ENCODE data around the gene LMX1B.

LMX1B gene

DNA sequence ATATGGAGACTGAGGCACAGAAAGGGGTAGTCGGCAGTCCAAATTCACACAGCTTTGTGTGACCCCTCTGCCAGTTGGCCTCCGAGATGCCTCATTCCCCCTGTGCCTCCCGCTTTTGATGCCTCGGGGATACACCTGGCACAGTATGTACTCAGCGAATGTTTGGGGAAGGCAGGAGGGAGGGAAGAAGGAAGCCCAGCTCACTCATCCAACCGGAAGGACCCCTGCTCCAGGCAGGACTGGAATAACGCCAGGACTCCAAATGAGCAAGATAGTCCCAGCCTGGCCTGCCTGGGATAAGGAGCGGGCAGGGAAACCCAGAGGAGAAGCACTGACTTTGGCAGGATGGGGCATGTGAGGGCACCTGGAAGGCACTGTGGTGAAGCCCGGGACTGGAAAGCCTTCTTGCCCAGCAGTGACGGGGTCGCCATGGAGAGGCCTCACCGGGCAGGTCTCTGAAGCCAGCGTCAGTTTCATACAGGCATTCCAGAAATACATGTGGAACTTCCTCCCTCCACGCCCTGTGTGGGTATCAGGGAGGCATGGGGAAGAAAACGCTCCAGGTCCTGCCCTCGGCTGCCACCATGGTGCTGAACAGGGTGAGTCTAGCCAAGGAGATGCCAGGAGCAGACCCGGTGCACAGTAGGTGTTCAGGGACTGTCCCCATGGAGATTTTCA, 20.3 kb downstream of the LMX1B start:
- Histone ChIP-seq H2BK12ac (ENCODE audit: low read length) (no peak overlapping the region), H3K27ac (ENCODE audit: low read depth, low read length) (no peak overlapping the region), H4K91ac (ENCODE audit: low read depth, low read length) (no peak overlapping the region), H3K4ac (ENCODE audit: low read depth, low read length) (no peak overlapping the region), H2AFZ (ENCODE audit: insufficient read depth, low read length, poor library complexity) (no peak overlapping the region), H3K27me3 (ENCODE audit: insufficient read depth, low read length) (peaks cover 32% of the 10 kb centered on the region), H3K18ac (ENCODE audit: low read length) (no peak overlapping the region), H3K36me3 (ENCODE audit: control insufficient read depth in 1 of 2, insufficient read depth in 2 of 2, low read length in 2 of 2) (no peaks in the 10 kb centered on the region), H3K4me1 (ENCODE audit: control insufficient read depth in 1 of 2, insufficient read depth in 2 of 2, low read length in 2 of 2) (no peaks in the 10 kb centered on the region), H4K12ac (ENCODE audit: low read depth, low read length) (no peak overlapping the region), H3K14ac (ENCODE audit: low read length) (no peak overlapping the region), H2BK120ac (ENCODE audit: insufficient read depth, low read length, poor library complexity) (no peak overlapping the region), H3K79me1 (ENCODE audit: low read length) (no peaks in the 10 kb centered on the region), H2BK5ac (ENCODE audit: low read depth, low read length, poor library complexity) (no peak overlapping the region), H4K8ac (ENCODE audit: low read depth, low read length) (no peak overlapping the region), H3K23ac (ENCODE audit: low read length) (no peak overlapping the region), H3K79me2 (ENCODE audit: control insufficient read depth, insufficient read depth, low read length, poor library complexity) (no peaks in the 10 kb centered on the region), H3K9ac (ENCODE audit: low read length) (no peak overlapping the region), H3K9me3 (ENCODE audit: insufficient read depth, low read depth, low read length) (peaks cover 5% of the 10 kb centered on the region), H3K4me3 (ENCODE audit: low read depth, low read length) (no peak overlapping the region), H3K4me2 (ENCODE audit: low read length) (no peak overlapping the region), H2AK5ac (ENCODE audit: low read length) (no peak overlapping the region)
- DNase-seq: peak; percentile 7 to 46
- WGBS (ENCODE audit: extremely low coverage, insufficient coverage, insufficient read length): no CpG with 5 or more reads among the region's 17 CpGs

DNA sequence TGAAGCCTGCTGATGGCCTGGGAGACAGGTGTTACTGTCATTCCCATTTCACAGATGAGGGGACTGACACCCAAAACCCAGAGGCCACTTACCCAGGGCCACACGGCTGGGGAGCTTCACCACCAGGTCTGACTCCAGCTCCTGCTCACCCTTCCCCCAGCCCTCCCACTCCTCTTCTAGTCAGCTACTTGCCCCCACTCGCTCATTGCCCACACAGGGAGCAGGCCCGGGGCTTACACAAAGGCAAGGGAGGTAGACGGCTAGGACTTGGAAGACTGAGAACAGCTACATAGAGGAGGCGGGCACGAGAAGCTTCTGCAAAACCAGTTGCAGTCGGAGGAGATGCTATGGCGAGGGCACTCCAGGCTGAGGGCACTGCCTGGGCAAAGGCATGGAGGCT, 21.3 kb downstream of the LMX1B start:
- H3K27me3 ChIP-seq (ENCODE audit: insufficient read depth, low read length): peaks cover 29% of the 10 kb centered on the region
- H3K27ac ChIP-seq (ENCODE audit: low read depth, low read length): no peak overlapping the region
- no peak overlapping the region for H3K14ac ChIP-seq (ENCODE audit: low read length)
- H3K4me2 ChIP-seq (ENCODE audit: low read length): no peak overlapping the region
- no peak overlapping the region for H2AFZ ChIP-seq (ENCODE audit: insufficient read depth, low read length, poor library complexity)
- H3K4me3 ChIP-seq (ENCODE audit: low read depth, low read length): no peak overlapping the region
- H2AK5ac ChIP-seq (ENCODE audit: low read length): no peak overlapping the region
- no peak overlapping the region for H4K12ac ChIP-seq (ENCODE audit: low read depth, low read length)
- H4K8ac ChIP-seq (ENCODE audit: low read depth, low read length): no peak overlapping the region
- H3K79me2 ChIP-seq (ENCODE audit: control insufficient read depth, insufficient read depth, low read length, poor library complexity): no peaks in the 10 kb centered on the region
- WGBS (ENCODE audit: extremely low coverage, insufficient coverage, insufficient read length): no CpG with 5 or more reads among the region's 8 CpGs
- no peaks in the 10 kb centered on the region for H3K36me3 ChIP-seq (ENCODE audit: control insufficient read depth in 1 of 2, insufficient read depth in 2 of 2, low read length in 2 of 2)
- no peak overlapping the region for H2BK5ac ChIP-seq (ENCODE audit: low read depth, low read length, poor library complexity)
- no peak overlapping the region for H3K23ac ChIP-seq (ENCODE audit: low read length)
- H3K9me3 ChIP-seq (ENCODE audit: insufficient read depth, low read depth, low read length): peaks cover 5% of the 10 kb centered on the region
- H3K4me1 ChIP-seq (ENCODE audit: control insufficient read depth in 1 of 2, insufficient read depth in 2 of 2, low read length in 2 of 2): no peaks in the 10 kb centered on the region
- H2BK120ac ChIP-seq (ENCODE audit: insufficient read depth, low read length, poor library complexity): no peak overlapping the region
- H2BK12ac ChIP-seq (ENCODE audit: low read length): no peak overlapping the region
- H3K4ac ChIP-seq (ENCODE audit: low read depth, low read length): no peak overlapping the region
- H4K91ac ChIP-seq (ENCODE audit: low read depth, low read length): no peak overlapping the region
- no peak overlapping the region for H3K18ac ChIP-seq (ENCODE audit: low read length)
- DNase-seq: no peak
- H3K79me1 ChIP-seq (ENCODE audit: low read length): no peaks in the 10 kb centered on the region
- H3K9ac ChIP-seq (ENCODE audit: low read length): no peak overlapping the region

DNA sequence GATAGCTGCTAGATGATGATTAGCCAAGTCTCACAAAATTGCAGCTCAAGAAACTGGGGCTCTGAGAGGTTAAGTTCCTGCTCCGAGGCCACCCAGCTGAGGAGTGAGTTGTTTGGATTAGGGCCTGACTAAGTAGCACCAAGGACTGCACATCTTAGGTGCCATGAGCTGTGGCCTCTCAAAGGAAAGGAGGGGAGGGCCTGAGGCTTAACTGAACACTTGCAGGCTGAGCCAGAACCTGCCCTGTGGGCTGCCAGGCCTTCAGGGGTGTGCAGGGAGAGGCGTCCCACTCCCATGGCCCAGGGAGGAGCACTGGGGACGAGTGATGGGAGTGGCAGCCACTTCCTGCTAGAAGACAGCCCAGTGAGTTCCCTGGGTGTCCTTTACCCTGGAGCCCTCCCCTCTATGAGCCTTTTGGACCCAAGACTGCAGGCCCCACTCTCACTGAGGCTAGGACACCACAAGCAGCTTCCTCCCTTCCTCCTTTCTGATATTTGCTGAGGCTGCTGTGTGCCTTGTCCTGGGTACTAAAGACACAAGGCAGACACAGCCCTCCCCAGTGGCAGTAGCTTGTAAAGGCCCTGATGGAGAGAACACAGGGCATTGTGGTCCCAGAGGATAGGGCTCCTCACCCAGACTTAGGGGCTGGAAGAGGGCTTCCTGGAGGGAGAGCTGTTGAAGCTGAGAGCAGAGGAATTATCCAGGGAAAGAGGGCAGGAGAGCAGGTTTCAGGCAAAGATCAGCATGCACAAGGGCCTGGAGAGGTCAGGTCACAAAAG, 22.1 kb downstream of the LMX1B start:
- Histone ChIP-seq H3K18ac (ENCODE audit: low read length) (no peak overlapping the region), H3K14ac (ENCODE audit: low read length) (no peak overlapping the region)

DNA sequence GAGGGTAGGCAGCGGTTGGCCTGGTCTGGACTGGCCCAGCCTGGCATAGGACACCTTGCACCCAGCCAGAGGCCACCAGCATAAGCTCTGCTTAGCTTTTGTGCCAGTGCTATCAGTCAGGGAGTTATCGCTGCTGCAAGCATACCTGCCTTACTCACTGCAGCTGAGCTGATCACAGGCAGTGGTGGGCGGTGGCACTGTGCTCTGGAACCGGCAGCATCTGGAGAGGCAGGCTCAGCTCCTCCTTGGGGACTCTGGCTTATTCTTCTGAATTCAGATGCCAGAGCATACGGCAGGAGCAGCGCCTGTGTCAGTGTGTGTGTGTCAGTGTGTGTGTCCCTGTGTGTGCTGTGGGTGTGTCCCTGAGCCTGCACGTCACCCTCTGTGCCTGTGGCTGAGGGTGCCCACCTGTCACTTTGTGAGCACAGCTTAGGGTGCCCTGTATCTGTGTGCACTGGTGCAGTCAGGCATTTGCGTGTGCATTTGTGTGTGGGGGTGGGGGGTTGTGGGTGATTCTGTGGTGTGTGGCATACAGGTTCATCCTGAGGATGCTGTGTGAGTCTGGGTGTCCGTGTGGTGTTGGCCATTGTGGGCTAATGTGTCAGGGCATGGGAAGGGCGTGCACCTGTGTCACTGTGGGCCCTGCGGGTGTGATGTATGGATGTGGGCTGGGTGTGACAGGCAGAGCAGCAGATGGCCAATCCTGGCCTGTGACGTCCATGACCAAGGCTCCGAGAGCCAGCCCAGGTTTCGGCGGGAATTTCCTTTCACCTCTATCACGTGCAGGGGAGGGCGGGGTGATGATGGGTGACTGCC, 23.5 kb downstream of the LMX1B start:
- Histone ChIP-seq H2BK5ac (ENCODE audit: low read depth, low read length, poor library complexity) (no peak overlapping the region), H3K18ac (ENCODE audit: low read length) (no peak overlapping the region), H3K36me3 (ENCODE audit: control insufficient read depth in 1 of 2, insufficient read depth in 2 of 2, low read length in 2 of 2) (no peaks in the 10 kb centered on the region), H2AFZ (ENCODE audit: insufficient read depth, low read length, poor library complexity) (no peak overlapping the region), H4K8ac (ENCODE audit: low read depth, low read length) (no peak overlapping the region), H4K12ac (ENCODE audit: low read depth, low read length) (no peak overlapping the region), H3K9ac (ENCODE audit: low read length) (no peak overlapping the region), H3K79me2 (ENCODE audit: control insufficient read depth, insufficient read depth, low read length, poor library complexity) (no peaks in the 10 kb centered on the region), H2AK5ac (ENCODE audit: low read length) (no peak overlapping the region), H3K4me1 (ENCODE audit: control insufficient read depth in 1 of 2, insufficient read depth in 2 of 2, low read length in 2 of 2) (no peaks in the 10 kb centered on the region), H3K14ac (ENCODE audit: low read length) (no peak overlapping the region), H3K4me3 (ENCODE audit: low read depth, low read length) (peak overlapping the region; percentile 6), H3K9me3 (ENCODE audit: insufficient read depth, low read depth, low read length) (peaks cover 5% of the 10 kb centered on the region), H3K4me2 (ENCODE audit: low read length) (no peak overlapping the region), H3K23ac (ENCODE audit: low read length) (no peak overlapping the region), H2BK120ac (ENCODE audit: insufficient read depth, low read length, poor library complexity) (no peak overlapping the region), H3K79me1 (ENCODE audit: low read length) (no peaks in the 10 kb centered on the region), H2BK12ac (ENCODE audit: low read length) (no peak overlapping the region), H4K91ac (ENCODE audit: low read depth, low read length) (no peak overlapping the region), H3K27ac (ENCODE audit: low read depth, low read length) (no peak overlapping the region), H3K27me3 (ENCODE audit: insufficient read depth, low read length) (peaks cover 20% of the 10 kb centered on the region), H3K4ac (ENCODE audit: low read depth, low read length) (no peak overlapping the region)
- DNase-seq: peak in 1 of 2 donors; percentile 17
- WGBS (ENCODE audit: extremely low coverage, insufficient coverage, insufficient read length): no CpG with 5 or more reads among the region's 17 CpGs

More for the DNA sequence above, 22.1 kb downstream of the LMX1B start:
- no peak overlapping the region for H4K8ac ChIP-seq (ENCODE audit: low read depth, low read length)
- H3K4me1 ChIP-seq (ENCODE audit: control insufficient read depth in 1 of 2, insufficient read depth in 2 of 2, low read length in 2 of 2): no peaks in the 10 kb centered on the region
- no peaks in the 10 kb centered on the region for H3K36me3 ChIP-seq (ENCODE audit: control insufficient read depth in 1 of 2, insufficient read depth in 2 of 2, low read length in 2 of 2)
- H3K27ac ChIP-seq (ENCODE audit: low read depth, low read length): no peak overlapping the region
- no peak overlapping the region for H3K23ac ChIP-seq (ENCODE audit: low read length)
- H4K12ac ChIP-seq (ENCODE audit: low read depth, low read length): no peak overlapping the region
- H2AK5ac ChIP-seq (ENCODE audit: low read length): no peak overlapping the region
- no peak overlapping the region for H2BK5ac ChIP-seq (ENCODE audit: low read depth, low read length, poor library complexity)
- H2BK12ac ChIP-seq (ENCODE audit: low read length): no peak overlapping the region
- no peak overlapping the region for H2BK120ac ChIP-seq (ENCODE audit: insufficient read depth, low read length, poor library complexity)
- DNase-seq: no peak
- H3K9ac ChIP-seq (ENCODE audit: low read length): no peak overlapping the region
- H3K4ac ChIP-seq (ENCODE audit: low read depth, low read length): no peak overlapping the region
- H3K4me2 ChIP-seq (ENCODE audit: low read length): no peak overlapping the region
- H3K79me1 ChIP-seq (ENCODE audit: low read length): no peaks in the 10 kb centered on the region
- WGBS (ENCODE audit: extremely low coverage, insufficient coverage, insufficient read length): no CpG with 5 or more reads among the region's 3 CpGs
- H3K4me3 ChIP-seq (ENCODE audit: low read depth, low read length): no peak overlapping the region
- peaks cover 5% of the 10 kb centered on the region for H3K9me3 ChIP-seq (ENCODE audit: insufficient read depth, low read depth, low read length)
- H3K27me3 ChIP-seq (ENCODE audit: insufficient read depth, low read length): peaks cover 22% of the 10 kb centered on the region
- no peaks in the 10 kb centered on the region for H3K79me2 ChIP-seq (ENCODE audit: control insufficient read depth, insufficient read depth, low read length, poor library complexity)
- no peak overlapping the region for H2AFZ ChIP-seq (ENCODE audit: insufficient read depth, low read length, poor library complexity)
- H4K91ac ChIP-seq (ENCODE audit: low read depth, low read length): no peak overlapping the region

Data from trophoblast cell (in vitro differentiated cells and primary cell).